Stimulated activated effector memory CD8-positive, alpha-beta T cell treated with anti-CD3 and anti-CD28 coated beads, Interleukin-12 subunit alpha, Interleukin-12 subunit beta, amount 100 ng/mL, for 72 hours (primary cell): Measurements from ENCODE around the gene RAB35.
A peak's percentile ranks its signal among the peaks of the same experiment; 100 is the strongest.

Source experiments
- ATAC-seq: fragments of 150-1000 bp; cut with Tn5 transposase; 2 replicates; pipeline ENCODE4 v1.10.0; 2021
- DNase-seq, 2 donors: peaks; one replicate each; pipeline ENCODE4 v3.0.0; 2021 to 2022; ENCODE audit warnings: low spot score in 2 of 2
- H3K27ac Mint-ChIP-seq: one replicate; pipeline ENCODE4 v1.8.0; 2022; ENCODE audit warnings: mild to moderate bottlenecking, mixed read lengths
- H3K36me3 Mint-ChIP-seq: one replicate; pipeline ENCODE4 v1.8.0; 2022; ENCODE audit warnings: mild to moderate bottlenecking, mixed read lengths
- H3K4me1 Mint-ChIP-seq: one replicate; pipeline ENCODE4 v1.8.0; 2022; ENCODE audit warnings: mixed read lengths
- H3K4me3 Mint-ChIP-seq: one replicate; pipeline ENCODE4 v1.8.0; 2022; ENCODE audit warnings: mild to moderate bottlenecking, mixed read lengths
- H3K9me3 Mint-ChIP-seq: one replicate; pipeline ENCODE4 v1.8.0; 2022; ENCODE audit warnings: mixed read lengths

RAB35 gene

DNA sequence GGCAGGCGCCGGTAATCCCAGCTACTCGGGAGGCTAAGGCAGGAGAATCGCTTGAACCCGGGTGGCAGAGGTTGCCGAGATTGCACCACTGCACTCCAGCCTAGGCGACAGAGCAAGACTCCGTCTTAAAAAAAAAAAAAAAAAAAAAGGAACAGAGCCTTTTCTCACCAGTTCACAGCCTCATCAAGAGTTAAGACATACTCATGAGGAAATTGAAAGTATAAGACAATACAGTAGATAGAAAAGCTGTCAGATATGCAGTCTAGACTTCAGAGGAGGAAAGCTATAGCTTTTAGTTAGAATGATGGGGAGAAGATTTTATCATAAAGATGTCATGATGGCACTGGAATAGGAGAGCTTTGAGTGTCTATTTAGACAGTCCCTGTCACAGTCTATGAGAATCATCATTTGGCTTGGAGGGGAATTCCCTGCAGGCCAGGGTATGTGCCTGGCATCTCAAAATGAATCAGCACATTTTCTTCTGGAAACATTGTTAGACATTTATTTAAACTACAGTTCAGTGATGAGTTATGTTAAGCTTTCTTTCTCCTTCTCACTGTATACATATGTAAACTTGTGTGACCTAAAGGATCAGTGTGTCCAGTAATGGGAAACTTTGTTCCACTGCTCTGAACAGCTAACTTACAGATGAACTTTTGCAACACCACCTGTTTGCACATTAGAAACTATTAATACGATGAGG is 2.9 kb upstream of the RAB35 start:
- H3K36me3 Mint-ChIP-seq = peaks cover 47% of the 10 kb centered on the region
- DNase-seq = no peak
- H3K27ac Mint-ChIP-seq = peak overlapping the region; percentile 72
- no peaks in the 10 kb centered on the region for H3K9me3 Mint-ChIP-seq
- H3K4me3 Mint-ChIP-seq = peak overlapping the region; percentile 70
- H3K4me1 Mint-ChIP-seq = peaks cover 81% of the 10 kb centered on the region
- ATAC-seq = peak; percentile 69

DNA sequence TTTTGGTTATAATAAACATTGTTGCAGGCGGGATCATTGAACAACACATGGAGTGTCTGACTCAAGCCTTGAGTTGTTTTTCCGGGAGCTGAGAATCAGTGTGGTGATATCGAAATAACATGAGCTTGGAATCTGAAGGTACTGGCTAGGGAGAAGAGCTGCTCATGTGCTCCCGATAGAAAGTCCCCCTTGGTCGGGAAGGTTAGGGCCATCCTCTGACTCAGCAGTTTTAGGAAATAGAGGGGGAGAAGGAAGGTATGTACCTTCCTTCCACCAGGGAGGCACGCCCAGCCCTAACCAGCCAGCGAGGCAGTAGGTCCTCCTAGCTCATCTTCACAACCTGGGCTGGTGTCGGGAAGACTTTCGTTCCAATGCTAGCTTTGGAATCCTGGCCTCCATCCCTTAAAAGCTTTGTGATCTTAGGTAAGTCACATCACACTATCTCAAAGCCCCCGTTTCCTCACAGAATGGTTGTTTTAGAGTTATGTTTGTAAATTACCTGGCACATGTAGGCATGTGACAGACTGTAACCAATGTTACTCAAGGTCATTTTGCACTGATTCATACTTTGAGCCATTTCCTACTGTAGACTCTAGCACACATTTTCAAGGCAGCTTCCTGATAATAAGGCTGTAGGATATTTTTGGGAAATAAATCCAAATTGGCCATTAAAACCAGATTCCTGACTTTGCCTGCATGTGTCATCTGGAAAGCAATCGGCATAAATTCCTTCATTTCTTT is 1.9 kb upstream of the RAB35 start:
- H3K36me3 Mint-ChIP-seq = peaks cover 50% of the 10 kb centered on the region
- ATAC-seq (no peak), DNase-seq (no peak)
- peak overlapping the region; percentile 88 for H3K27ac Mint-ChIP-seq
- peaks cover 75% of the 10 kb centered on the region for H3K4me1 Mint-ChIP-seq
- H3K4me3 Mint-ChIP-seq = peak overlapping the region; percentile 70
- no peaks in the 10 kb centered on the region for H3K9me3 Mint-ChIP-seq

DNA sequence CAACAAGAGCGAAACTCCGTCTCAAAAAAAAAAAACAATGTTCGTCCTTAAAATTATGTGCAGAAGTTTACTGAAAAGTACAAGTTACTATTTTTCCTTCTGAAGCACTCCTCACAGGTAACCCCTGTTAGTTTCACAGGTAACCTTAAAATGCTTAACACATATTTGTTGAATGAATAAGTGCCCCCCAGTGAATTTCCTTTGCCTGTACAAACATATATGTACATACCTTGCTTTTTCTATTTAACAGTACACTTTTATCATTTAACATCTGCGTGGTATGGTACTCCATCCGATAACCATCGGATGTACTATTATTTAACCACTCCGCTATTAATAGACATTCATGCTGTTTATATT is 1.4 kb upstream of the RAB35 start:
- no peak for DNase-seq
- H3K36me3 Mint-ChIP-seq = peaks cover 56% of the 10 kb centered on the region
- ATAC-seq = no peak

GRCh38 chr12:120116792-120117651 is 469 bp upstream of the RAB35 start:
- DNase-seq = peak; percentile 98 to 99
- peaks cover 65% of the 10 kb centered on the region for H3K36me3 Mint-ChIP-seq
- H3K27ac Mint-ChIP-seq = peak overlapping the region; percentile 88

More for the DNA sequence above, 1.4 kb upstream of the RAB35 start:
- Mint-ChIP-seq H3K27ac (peak overlapping the region; percentile 88), H3K9me3 (no peaks in the 10 kb centered on the region), H3K4me1 (peaks cover 75% of the 10 kb centered on the region), H3K4me3 (peak overlapping the region; percentile 70)

GRCh38 chr12:120115692-120116440 is 687 bp downstream of the RAB35 start:
- no peaks in the 10 kb centered on the region for H3K9me3 Mint-ChIP-seq
- no peak for ATAC-seq
- peaks cover 69% of the 10 kb centered on the region for H3K36me3 Mint-ChIP-seq
- peaks cover 81% of the 10 kb centered on the region for H3K4me1 Mint-ChIP-seq
- peak overlapping the region; percentile 70 for H3K4me3 Mint-ChIP-seq
- peak; percentile 25 to 73 for DNase-seq
- peak overlapping the region; percentile 95 for H3K27ac Mint-ChIP-seq

More at GRCh38 chr12:120116792-120117651, 469 bp upstream of the RAB35 start:
- Mint-ChIP-seq H3K4me3 (peak overlapping the region; percentile 70), H3K9me3 (no peaks in the 10 kb centered on the region), H3K4me1 (peaks cover 81% of the 10 kb centered on the region)
- peak; percentile 79 for ATAC-seq

DNA sequence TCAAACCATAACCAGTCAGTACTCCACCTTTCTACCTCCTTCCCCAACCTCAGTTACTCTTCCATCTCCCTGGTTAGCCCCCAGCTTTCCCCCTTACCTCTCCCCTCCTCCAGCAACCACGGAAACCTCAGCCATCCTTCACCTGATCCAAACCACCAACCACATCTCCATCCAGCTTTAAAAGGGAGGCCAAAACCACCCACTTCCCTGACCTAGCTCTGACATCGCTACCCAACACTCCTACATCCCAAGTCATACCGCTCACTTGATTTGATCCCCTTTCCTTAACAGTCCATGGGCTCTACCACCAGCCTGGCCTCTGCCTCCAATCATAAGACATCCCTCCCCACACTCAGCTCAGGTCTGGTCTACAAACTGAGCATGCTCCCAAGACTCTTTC is 1.5 kb downstream of the RAB35 start:
- Mint-ChIP-seq H3K4me3 (peak overlapping the region; percentile 70), H3K9me3 (no peaks in the 10 kb centered on the region), H3K4me1 (peaks cover 82% of the 10 kb centered on the region), H3K27ac (peak overlapping the region; percentile 95), H3K36me3 (peaks cover 77% of the 10 kb centered on the region)
- DNase-seq (no peak), ATAC-seq (no peak)

DNA sequence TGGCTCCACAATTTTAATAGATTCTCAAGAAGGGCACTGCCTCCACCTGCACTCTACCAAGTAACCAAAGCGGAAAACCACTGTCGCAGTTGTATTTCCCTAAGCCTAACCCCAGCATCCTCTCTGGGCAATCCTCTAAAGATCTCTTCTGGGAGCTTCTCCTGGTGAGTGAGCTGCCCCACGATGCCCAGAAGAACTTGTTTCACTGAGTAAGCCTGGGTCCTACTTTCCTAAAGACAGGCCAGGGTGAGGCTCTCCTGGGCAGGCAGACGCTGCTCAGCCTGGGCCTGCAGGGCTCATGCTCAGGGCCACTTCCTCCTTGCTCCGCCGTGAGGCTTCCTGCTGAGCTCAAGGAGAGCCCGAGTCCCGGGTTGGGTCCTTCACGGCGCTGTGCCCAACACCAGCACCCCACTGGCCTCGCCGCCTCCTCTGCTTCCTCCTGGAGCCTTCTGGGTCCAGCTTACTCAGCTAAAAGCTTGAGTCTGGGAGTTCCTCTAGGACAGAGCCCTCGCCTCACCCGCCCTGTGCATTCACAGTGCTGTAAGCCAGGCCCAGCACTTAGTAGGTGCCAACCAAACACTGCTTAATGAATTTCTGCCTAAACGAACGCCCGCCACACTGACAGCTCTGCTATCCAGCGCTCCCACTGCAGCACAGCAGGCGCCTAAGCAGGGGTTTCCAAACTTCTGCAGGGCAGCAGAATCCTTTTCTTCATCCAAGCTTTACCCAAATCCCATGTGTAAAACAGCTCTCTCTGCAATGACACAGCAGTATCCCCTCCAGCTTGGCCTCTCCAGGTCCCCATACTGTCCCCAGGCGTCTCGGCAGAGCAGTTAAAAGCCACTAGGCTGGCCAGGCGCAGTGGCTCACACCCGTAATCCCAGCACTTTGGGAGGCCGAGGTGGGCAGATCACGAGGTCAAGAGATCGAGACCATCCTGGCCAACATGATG is 5.7 kb downstream of the RAB35 start:
- Mint-ChIP-seq H3K4me3 (peak overlapping the region; percentile 76), H3K9me3 (no peaks in the 10 kb centered on the region), H3K36me3 (peaks cover 86% of the 10 kb centered on the region), H3K27ac (peak overlapping the region; percentile 92), H3K4me1 (peaks cover 69% of the 10 kb centered on the region)
- DNase-seq (peak; percentile 37 to 76), ATAC-seq (peak; percentile 91)

DNA sequence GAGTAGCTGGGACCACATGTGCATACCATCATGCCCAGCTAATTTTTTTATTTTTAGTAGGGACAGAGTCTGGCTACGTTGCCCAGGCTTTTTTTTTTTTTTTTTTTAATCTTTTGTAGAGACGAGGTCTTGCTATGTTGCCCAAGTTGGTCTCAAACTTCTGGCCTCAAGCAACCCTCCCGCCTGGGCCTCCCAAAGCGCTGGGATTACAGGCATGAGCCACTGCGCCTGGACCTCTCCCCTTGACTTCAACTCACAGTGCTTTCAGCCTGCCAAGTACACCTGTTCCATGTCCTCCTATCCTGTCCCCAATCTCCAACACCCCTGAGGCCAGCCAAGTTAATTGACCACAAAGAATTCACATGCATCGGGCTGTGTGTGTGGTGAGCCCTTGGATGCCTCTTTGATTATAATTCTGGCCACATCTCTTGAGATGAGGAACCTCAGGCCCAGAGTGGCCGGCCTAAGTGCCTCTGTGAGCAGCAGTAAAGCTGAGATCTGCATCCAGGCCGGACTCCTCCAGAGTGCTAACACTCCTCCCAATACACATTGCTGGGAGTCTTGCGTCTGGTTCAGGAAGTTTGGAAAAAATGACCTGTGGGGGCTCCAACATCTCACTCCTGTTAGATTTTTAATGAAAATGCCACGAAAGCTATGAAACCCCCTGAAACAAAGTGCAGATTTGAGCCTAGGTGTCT is 6.8 kb downstream of the RAB35 start:
- DNase-seq = no peak
- Mint-ChIP-seq H3K36me3 (peaks cover 86% of the 10 kb centered on the region), H3K4me1 (peaks cover 64% of the 10 kb centered on the region), H3K27ac (peak overlapping the region; percentile 92), H3K4me3 (peak overlapping the region; percentile 76), H3K9me3 (no peaks in the 10 kb centered on the region)
- ATAC-seq = no peak

DNA sequence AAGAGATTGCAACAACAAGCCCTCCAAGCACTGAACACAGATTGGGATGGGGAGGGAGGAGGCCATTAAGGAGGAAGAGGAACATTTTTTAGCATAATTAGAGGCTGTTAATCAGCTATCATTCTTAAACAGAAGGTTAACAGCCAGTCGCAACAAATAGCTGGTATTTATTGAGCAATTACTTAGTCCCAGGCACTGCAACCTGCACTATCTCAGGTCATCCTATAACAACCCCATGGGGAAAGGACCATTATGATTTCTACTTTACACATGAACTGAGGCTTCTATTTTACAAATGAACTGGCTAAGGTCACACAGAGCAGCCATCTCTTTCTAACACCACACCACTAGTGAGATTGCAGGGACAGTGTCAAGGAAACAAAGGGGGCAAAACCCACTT is 10.4 kb downstream of the RAB35 start:
- ATAC-seq = no peak
- H3K4me3 Mint-ChIP-seq = no peak overlapping the region
- peaks cover 63% of the 10 kb centered on the region for H3K4me1 Mint-ChIP-seq
- DNase-seq = no peak
- H3K36me3 Mint-ChIP-seq = peaks cover 88% of the 10 kb centered on the region
- H3K9me3 Mint-ChIP-seq = no peaks in the 10 kb centered on the region
- H3K27ac Mint-ChIP-seq = no peak overlapping the region

DNA sequence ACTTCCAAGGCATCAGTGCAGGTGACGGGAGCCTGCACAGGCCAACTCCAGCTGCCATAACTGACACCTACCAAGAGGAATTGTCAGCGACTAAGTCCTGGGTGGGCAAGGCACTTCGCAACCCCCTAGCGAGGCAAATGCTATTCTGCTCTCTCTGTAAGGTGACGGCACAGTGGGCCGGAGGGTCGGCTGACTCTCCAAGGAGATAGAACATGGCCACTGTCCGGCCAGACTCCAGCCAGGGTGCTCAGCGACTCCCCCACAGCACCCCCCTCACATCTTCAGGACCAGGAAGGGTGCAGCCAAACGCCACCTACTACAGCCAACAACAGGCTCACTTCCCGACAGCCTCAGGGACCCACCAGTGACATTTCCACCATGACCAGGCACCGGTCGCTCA is 13.2 kb downstream of the RAB35 start:
- DNase-seq (no peak), ATAC-seq (no peak)
- H3K9me3 Mint-ChIP-seq = no peaks in the 10 kb centered on the region
- peaks cover 93% of the 10 kb centered on the region for H3K36me3 Mint-ChIP-seq
- peak overlapping the region; percentile 94 for H3K27ac Mint-ChIP-seq
- no peak overlapping the region for H3K4me3 Mint-ChIP-seq
- peaks cover 51% of the 10 kb centered on the region for H3K4me1 Mint-ChIP-seq

GRCh38 chr12:120103044-120103338 is 13.6 kb downstream of the RAB35 start:
- H3K9me3 Mint-ChIP-seq = no peaks in the 10 kb centered on the region
- H3K36me3 Mint-ChIP-seq = peaks cover 93% of the 10 kb centered on the region
- ATAC-seq (no peak), DNase-seq (no peak)
- no peak overlapping the region for H3K4me3 Mint-ChIP-seq
- peaks cover 47% of the 10 kb centered on the region for H3K4me1 Mint-ChIP-seq
- peak overlapping the region; percentile 94 for H3K27ac Mint-ChIP-seq

- ATAC-seq (no peak), DNase-seq (no peak)
- Mint-ChIP-seq H3K9me3 (no peaks in the 10 kb centered on the region), H3K4me1 (peaks cover 43% of the 10 kb centered on the region), H3K4me3 (peak overlapping the region; percentile 63), H3K36me3 (peaks cover 93% of the 10 kb centered on the region), H3K27ac (peak overlapping the region; percentile 94)
These were observed 14.1 kb downstream of the RAB35 start for GRCh38 chr12:120102189-120103043.

GRCh38 chr12:120101617-120102016 is 14.9 kb downstream of the RAB35 start:
- Mint-ChIP-seq H3K4me1 (peaks cover 43% of the 10 kb centered on the region), H3K4me3 (peak overlapping the region; percentile 63)

More at GRCh38 chr12:120101617-120102016, 14.9 kb downstream of the RAB35 start:
- ATAC-seq = peak; percentile 3
- DNase-seq = no peak
- Mint-ChIP-seq H3K9me3 (no peaks in the 10 kb centered on the region), H3K36me3 (peaks cover 93% of the 10 kb centered on the region), H3K27ac (peak overlapping the region; percentile 94)
